ENCODE results near the gene ITGAE.
"Not testable (repeated sequence)": the region's sequence is repeated elsewhere in the genome, so short reads cannot be mapped to it uniquely, and the experiment has no call there.

Gene ITGAE

DNA sequence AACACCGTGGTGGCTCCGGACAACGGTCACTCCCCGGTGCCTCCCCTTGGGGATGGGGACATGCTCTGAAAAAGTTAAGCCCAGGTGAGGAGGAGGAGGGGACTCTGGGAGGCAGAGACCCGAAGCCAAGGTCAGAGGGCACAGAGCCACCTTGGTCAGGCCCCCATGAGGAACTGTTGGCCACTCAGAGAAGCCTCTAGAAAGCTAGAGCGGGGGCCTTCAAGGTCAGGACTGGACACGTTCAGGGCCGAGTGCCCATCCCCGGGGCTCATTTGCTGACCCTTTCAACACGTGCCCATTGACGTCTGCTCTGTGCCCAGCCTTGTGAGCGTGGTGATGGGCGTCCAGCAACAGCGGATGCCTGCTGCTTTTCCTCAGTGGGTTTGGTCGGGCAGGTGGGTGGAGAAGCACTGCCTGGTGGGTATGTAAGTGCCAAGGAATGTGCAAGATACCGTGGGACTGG lies 39.0 kb downstream of the ITGAE start:
- no peak for DNase-seq (ENCODE audit: low read depth in 2 of 2)

DNA sequence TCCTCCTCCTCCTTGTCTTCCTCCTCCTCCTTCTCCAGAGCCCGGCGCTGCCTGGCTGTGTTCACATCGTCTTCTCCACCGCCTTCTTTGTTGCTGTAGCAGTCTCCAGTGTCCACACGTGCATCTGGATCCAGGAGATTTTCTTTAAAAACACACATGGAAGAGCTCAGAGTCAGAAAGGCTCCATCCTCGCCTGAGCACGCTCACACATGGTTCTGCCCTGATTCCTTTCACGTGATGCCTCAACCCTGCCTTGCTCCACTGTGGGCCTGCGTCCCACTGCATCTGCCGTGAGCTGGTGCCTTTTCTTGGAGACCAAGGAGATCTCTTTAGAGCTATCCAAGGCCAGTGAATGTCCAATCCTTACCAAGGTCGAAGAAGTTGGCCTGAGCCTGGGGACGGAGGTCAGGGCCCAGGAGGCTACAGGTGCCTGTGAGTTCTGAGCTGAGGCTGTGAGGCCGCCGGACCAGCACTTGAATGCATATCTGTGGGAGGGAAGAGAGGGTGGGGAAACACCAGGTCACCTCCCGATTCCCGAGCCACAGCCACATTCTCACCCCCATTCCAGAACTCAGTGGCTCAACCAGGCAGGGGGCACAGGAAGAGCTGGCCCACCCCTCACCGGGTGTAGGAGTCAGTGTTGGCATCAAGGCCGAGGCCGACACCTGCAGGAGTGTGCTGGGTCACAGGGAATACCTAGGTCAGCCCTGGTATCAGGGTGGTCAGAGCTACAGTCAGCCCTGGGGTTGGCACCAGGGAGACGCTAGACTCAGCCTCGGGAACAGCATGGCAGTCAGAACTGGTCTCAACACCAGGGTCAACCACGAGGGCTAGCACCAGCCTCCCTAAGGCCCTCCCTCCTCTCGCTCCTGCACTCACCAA lies 39.7 kb downstream of the ITGAE start:
- no peak for DNase-seq (ENCODE audit: low read depth in 2 of 2)

DNA sequence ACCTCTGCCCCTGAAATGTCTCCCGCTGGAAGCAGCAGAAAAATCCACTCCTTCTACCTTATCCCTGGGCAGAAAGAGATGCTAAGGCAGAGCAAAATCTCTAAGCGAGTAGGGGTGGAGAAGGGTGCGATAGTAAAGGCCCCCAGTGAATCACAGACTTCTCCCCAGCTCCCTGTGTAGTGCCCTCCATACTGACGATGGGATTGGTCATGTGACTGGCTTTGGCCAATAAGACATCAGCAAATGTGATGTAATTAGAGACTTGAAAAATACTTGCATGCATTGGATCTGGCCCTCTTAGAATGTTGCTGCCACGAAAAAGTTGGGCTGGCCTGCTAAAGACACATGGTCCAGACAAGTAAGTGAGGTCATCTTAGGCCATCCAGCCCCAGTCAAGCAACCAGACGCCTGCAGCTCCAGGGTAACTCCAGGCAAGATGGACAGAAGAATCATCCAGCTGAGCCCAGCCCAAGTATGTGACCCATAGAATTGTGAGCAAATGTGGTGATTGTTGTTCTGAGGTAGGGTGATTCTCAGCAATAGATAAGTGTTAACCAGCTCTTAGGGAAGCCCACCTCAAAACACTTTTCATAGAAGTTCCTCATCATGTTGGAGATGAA lies 41.3 kb downstream of the ITGAE start:
- no peak for DNase-seq (ENCODE audit: low read depth in 2 of 2)

DNA sequence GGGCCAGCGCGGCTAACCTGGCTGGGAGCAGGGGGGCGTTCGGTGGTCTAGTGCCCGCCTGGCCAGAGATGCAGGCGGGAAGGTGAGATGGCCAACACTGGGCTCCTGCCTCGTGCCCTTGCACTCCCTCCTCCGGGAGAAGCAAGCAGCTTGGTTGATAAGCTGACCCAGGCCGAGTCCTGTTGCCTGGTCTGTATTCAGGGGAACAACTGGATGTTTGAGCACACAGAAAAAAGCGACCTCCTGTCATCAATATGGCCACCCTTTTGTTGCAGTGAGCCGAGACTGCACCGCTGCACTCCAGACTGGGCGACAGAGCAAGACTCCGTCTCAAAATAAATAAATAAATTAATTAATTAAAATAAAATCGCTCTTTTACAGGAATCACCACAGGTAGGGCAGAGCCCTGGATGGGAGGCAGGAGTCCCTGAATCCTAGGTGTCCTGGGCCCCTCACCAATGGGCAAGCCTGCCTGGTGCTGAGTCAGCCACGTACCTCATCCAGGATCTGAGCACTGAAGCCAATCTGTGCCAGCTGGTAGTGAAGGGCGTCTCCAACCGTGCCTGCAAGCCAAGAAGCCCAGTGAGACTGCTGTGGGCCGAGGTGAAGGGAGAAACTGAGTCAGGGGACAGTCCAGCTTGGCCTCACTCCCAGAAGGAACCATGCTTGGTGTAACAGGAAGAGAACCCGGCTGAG lies 45.5 kb downstream of the ITGAE start:
- no peak for DNase-seq (ENCODE audit: low read depth in 2 of 2)

DNA sequence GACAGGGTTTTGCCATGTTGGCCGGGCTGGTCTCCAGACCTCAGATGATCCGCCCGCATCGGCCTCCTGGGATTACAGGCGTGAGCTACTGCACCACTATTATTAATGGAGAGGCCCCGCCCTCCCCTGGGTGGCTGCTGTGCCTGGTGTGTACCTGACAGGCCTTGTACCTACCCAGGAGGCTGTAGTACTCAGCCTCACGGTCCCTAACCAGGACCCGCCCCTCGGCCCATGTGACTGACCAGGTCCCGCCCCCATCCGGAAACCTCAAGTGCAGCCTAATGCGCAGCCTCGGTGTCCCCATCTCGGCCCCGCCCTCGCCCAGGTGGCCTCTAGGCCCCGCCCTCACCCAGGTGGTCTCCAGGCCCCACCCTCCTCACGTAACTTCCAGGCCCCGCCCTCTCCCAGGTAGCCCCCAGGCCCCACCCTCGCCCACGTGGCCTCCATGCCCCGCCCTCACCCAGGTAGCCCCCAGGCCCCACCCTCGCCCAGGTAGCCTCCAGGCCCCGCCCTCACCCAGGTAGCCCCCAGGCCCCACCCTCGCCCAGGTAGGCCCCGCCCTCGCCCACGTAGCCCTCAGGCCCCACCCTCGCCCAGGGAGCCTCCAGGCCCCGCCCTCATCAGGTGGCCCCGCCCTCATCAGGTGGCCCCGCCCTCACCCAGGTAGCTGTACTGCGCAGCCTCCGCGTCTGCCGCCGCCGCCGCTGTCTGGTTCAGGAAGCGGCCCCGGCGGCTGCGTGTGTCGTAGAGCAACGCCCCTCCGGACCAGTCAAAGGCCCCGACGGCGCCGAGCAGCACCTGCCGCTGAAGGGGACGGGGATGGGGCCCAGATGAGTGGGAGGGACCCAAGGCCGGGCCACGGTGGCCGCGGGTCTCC lies 46.3 kb downstream of the ITGAE start:
- peak; percentile 50 to 72 for DNase-seq (ENCODE audit: low read depth in 2 of 2)

DNA sequence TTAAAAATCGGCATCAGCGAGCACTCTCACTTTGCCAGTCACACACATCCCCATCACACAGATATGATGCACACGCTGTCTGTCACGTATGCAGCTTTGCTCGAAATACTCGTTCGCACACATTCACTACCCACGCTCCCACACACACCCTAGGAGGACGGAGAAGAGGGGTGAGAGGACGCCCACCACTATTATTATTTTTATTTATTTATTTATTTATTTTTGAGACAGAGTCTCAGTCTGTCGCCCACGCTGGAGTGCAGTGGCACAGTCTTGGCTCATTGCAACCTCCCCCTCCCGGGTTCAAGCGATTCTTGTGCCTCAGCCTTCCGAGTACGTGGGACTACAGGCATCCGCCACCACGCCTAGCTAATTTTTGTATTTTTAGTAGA lies 46.9 kb downstream of the ITGAE start:
- no peak for DNase-seq (ENCODE audit: low read depth in 2 of 2)

DNA sequence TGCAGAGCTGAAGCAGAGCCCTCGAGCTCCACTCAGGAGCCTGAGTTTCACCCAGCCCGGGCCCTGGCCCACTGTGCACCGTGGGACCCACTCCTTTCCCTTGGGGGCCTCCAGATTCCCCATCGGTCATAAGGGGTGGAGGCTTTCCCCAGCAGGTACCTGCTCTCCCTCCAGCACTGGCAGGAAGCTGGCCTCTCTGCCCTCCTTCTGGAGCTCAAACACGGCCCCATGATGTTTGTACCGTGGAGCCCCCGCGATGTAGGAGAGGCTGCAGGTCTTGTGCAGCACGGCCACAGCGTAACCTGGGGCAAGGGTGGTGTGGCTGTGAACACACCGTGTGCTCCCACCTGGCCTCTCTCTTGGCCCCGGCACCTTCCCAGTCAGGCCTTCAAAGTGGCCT lies 47.4 kb downstream of the ITGAE start:
- DNase-seq (ENCODE audit: low read depth in 2 of 2): no peak

DNA sequence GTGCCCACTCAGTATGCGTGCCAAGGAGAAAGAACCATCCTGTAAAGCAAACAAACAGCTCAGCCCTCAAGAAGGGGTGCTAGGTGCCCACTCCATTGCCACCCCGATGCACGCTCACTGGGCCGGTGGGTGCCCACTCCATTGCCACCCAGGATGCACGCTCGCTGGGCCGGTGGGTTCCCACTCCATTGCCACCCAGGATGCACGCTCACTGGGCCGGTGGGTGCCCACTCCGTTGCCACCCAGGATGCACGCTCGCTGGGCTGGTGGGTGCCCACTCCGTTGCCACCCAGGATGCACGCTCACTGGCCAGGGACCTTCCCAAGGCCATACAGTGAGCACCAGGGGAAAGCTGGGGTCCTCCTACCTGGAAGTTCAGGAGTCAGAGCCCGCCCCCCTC lies 49.2 kb downstream of the ITGAE start:
- no peak for DNase-seq (ENCODE audit: low read depth in 2 of 2)

DNA sequence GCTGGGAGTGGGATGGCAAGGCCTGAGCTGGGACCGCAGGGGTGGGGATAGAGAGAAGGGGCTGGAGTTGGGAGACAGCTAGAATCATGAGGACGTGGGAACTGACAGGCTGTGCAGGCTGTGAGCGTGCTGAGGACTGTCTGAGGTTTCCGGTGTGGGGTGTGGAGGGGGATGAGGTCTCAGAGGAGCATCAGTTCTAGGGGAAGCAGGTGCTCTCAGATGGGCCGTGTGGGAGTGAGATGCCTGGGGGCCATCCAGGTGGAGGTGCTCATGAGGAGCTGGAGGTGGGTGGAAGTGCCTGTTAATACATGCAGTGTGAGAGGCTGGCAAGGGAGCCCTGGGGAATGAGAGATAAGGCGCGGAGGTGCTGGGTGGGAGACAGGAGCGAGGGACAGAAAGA lies 50.1 kb downstream of the ITGAE start:
- DNase-seq (ENCODE audit: low read depth in 2 of 2): no peak

DNA sequence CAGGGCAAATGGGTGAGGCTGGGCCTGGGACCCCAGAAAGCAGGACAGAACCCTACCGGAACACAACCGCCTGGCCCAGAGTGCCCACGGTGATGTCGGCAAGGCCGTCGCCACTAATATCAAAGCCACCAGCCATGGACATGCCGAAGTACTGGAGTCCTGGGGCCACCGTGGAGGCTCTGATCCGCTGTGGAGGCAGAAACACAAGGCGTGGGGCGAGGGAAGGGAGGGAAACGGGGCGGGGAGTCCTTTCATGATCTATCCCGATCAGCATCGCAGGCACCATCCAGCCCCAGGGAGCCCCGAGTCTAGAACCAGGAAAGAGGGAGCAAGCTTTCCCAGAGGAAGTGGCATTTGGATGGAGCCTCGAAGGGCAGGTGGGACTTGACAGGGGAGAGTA lies 50.7 kb downstream of the ITGAE start:
- DNase-seq (ENCODE audit: low read depth in 2 of 2): no peak

DNA sequence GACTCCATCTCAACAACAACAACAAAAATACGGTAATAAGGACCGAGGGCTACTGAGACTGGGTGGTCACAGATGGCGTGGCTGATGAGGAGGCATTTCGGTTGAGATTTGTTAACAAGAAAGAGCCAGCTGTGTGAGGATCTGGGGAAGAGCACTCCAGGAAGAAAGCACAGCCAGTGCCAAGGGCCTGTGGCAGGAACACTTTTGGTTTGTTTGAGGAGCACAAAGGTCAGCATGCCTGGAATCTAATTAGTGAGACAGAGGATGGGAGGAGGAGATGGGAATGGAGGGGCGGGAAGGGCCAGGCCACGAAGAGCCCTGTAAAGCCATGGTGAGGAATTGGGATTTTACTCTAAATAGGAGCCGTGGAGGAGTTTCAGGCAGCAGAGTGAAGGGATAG lies 52.4 kb downstream of the ITGAE start:
- no peak for DNase-seq (ENCODE audit: low read depth in 2 of 2)

DNA sequence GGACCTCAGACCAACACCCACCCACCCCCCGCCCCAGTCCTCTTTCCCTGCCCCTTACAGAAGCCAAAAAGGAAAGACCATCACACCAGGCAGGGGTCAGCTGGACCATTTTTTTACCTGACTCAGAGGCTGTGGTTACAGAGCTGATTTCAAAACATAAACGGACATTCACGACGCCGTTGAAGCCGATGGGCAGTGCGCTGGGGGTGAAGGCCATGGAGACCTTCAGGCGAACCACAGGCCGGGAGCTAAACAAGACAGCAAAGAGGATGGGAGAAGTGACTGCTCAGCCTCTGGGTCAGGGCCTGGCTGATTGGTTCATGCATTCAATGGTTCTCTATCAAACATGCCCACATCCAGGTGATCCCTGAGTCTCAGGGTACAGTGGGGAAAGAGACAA lies 53.2 kb downstream of the ITGAE start:
- no peak for DNase-seq (ENCODE audit: low read depth in 2 of 2)

DNA sequence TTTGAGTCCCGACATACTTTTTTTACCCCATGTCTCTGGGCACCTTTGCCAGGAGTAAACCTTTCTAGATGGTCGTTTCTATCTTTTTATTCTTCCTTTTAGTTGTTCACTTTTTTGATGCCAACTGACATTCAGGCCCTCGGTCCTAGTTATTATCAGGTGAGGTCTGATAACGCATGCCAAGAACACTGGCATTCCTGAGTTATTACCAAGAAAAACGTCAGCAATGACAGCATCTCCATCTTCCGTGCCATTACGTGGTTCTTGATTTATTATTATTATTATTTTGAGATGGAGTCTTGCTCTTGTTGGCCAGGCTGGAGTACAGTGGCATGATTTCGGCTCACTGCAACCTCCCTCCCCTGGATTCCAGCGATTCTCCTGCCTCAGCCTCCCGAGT lies 55.9 kb downstream of the ITGAE start:
- no peak for DNase-seq (ENCODE audit: low read depth in 2 of 2)

DNA sequence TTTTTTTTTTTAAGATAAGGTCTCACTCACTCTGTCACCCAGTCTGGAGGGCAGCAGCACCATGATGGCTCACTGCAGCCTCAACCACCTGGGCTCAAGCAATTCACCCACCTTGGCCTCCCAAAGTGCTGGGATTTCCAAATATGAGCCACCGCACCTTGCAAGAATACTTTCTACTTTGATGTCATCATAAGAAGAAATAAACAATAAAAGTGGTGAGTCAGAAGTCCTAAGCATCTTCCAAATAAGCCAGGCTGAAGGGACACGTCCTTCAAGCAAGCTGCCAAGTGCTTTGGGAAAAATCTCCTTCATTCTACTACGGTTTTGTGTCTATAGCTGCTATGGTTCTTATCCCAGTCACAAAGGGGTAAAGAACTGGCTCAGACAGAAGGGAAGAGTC lies 57.0 kb downstream of the ITGAE start:
- DNase-seq (ENCODE audit: low read depth in 2 of 2): no peak

DNA sequence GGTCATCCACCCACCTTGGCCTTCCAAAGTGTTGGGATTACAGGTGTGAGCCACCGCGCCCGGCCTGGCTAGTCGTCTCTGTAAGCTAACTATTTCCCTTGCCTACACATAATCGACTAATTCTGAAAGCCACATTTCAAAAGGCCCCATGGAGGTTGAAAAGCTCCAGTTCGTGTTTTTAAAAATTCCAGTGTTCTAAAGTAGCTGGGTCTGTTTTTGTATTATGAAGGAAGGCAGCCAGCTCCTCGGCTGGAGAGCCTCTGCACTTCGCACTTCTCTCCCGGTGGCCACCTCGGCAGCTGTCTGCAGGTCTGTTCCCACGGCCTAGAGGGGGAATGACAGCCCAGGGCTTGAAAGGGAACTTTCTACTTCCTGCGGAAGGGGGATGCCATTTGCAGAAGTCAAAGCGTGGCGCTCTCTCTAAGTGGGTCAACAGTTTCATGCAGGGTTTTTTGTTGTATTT lies 60.3 kb downstream of the ITGAE start:
- no peak for DNase-seq (ENCODE audit: low read depth in 2 of 2)

DNA sequence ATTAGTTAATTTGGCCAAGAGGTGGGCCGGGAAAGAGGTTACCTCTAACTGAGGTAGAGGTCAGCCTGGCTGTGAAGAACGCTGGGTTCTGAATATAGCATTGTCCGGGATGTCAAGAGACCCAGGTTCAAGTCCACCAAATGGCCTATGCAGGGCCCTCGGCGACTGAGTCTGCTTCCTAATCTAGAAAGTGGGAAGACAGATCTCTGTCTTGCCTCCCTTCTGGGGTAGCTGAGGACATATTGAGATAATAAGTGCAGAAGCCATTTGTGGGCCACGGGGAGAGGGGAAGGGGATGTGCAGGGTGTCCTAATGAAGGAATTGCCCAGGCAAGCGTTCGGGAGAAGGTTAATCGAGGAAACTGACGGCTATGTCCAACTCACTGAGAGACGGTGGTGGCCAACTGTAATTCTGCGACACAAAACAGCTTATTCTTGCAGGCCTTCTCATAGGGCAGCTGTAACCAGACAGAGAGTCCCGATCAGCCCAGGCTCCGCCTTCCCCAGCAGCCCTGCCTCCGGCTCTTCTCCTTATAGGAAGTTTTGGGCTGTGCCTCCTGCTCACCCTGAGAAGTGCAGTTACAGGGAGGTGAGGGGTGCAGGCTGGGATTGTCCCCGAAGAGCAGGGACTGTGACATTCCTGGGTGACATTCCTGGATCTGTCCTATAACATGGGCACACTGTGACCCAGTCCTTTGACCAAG lies 61.4 kb downstream of the ITGAE start:
- DNase-seq (ENCODE audit: low read depth in 2 of 2): no peak

DNA sequence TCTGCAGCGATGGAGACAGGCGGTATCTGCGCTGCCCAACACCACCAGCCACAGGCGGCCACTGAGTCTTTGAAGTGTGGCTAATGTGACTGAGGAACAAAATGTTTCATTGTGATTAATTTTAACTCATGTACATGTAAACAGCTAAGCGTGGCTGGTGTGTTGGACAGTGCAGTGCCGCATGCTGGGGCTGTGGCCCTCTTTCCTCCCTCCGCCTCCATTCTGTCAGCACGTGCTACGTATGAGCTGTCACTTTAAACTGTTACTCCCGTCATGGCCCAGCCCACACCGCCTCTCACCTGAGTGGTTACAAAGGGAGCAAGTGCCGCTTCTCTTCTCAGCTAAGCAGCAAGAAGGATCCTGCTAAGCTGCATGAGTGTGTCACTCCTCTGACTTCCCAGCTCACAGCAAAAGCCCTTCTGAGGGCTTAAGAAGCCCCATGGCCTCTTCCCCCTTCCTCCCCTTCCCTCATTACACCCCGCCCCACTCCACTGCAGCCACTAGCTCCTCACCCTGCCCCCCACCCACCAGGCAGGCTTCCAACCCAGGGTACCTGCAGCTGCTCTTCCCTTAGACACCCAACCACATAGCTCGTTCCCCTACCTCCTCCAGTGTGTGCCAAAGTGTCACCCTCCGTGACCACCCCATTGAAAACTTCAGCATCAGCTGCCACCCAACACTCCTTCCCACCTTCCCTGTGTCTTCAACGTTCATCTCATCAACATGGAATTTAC lies 62.3 kb downstream of the ITGAE start:
- peak; percentile 49 to 59 for DNase-seq (ENCODE audit: low read depth in 2 of 2)

DNA sequence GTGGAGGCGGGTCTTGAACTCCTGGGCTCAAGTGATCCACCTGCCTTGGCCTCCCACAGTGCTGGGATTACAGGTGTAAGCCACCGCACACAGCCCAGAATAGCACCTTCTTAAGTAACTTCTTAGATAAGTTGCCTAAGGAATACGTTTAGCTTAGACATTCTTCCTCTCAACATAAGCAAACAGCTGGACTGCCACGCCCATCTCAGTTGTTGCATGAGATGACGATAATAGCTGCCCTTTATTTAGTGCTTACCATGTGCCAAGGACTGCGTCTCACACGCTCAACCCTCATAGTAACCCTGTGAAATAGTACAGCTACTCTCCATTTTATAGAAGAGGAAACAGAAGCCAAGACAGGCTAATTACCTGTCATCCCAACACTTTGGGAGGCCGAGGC lies 65.5 kb downstream of the ITGAE start:
- DNase-seq (ENCODE audit: low read depth in 2 of 2): no peak

DNA sequence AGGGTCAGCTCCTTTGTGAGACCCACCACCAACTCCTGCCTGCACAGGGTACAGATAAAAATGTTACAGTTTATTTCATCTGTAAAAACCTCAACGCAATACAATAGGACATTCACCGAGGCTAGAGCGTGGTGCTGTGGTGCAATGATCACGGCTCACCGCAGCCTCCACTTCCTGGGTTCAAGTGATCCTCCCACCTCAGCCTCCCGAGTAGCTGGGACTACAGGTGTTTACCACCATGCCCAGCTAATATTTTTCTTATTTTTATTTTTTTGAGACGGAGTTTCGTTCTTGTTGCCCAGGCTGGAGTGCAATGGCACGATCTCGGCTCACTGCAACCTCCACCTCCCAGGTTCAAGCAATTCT lies 66.1 kb downstream of the ITGAE start:
- not testable (repeated sequence) for DNase-seq (ENCODE audit: low read depth in 2 of 2)

DNA sequence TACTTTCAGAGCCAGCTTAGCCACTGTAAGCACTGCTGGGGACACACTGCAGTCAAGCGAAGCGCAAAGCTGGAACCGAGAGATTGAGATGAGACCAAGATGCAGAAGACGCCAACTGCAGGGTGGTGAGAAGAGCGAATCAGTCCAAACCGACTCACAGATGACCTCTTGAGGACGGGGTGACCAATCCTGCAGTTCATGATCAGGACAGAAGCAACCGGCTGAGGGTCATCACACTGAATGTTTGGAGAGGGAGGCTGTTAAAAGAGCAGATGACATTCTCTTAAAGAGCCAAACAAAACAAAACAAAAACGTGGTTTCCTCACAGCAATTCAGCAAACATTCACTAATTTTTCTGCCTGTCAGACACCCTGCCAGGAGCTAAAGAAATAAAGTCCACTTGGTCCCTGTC lies 68.8 kb downstream of the ITGAE start:
- DNase-seq (ENCODE audit: low read depth in 2 of 2): no peak
